HG03064 (cell line): ENCODE data around the gene KCNG2.
"Not testable (repeated sequence)": the region's sequence is repeated elsewhere in the genome, so short reads cannot be mapped to it uniquely, and the experiment has no call there.

Experiments used
- ATAC-seq: cut with Tn5 transposase; IDR thresholded peaks from one replicate; pipeline ENCODE4 v1.9.1; 2021; ENCODE audit warnings: low read depth; ENCODE audit not compliant: unreplicated experiment

Gene KCNG2

GRCh38 chr18:79866889-79867574 is 69.3 kb downstream of the KCNG2 start:
- no peak for ATAC-seq

GRCh38 chr18:79867666-79868065 is 69.9 kb downstream of the KCNG2 start:
- no peak for ATAC-seq

GRCh38 chr18:79868168-79868784 is 70.5 kb downstream of the KCNG2 start:
- no peak for ATAC-seq

GRCh38 chr18:79868811-79869541 is 71.2 kb downstream of the KCNG2 start:
- no peak for ATAC-seq

- no peak for ATAC-seq
These were observed 72.0 kb downstream of the KCNG2 start for GRCh38 chr18:79869591-79870300.

GRCh38 chr18:79870301-79871025 is 72.7 kb downstream of the KCNG2 start:
- ATAC-seq: no peak

GRCh38 chr18:79871026-79871390 is 73.3 kb downstream of the KCNG2 start:
- ATAC-seq: no peak

GRCh38 chr18:79871481-79872091 is 73.8 kb downstream of the KCNG2 start:
- ATAC-seq: no peak

GRCh38 chr18:79872527-79873444 is 75.0 kb downstream of the KCNG2 start:
- no peak for ATAC-seq

- ATAC-seq: no peak
These were observed 75.8 kb downstream of the KCNG2 start for GRCh38 chr18:79873449-79874110.

- ATAC-seq: no peak
These were observed 77.1 kb downstream of the KCNG2 start for GRCh38 chr18:79874553-79875530.

- no peak for ATAC-seq
These were observed 77.8 kb downstream of the KCNG2 start for GRCh38 chr18:79875531-79875919.

GRCh38 chr18:79875931-79876461 is 78.3 kb downstream of the KCNG2 start:
- no peak for ATAC-seq

- ATAC-seq: no peak
These were observed 78.8 kb downstream of the KCNG2 start for GRCh38 chr18:79876497-79876896.

- ATAC-seq: no peak
These were observed 79.7 kb downstream of the KCNG2 start for GRCh38 chr18:79877163-79878091.

- ATAC-seq: not testable (repeated sequence)
These were observed 80.5 kb downstream of the KCNG2 start for GRCh38 chr18:79878246-79878645.
